Gastroesophageal sphincter (tissue), 3 donors: Measurements from ENCODE around the gene THRB.

ENCODE experiments used
- EP300 ChIP-seq: sonication (generic); formaldehyde crosslinking; IDR thresholded peaks from one replicate; pipeline ENCODE4 v1.6.1; 2017; ENCODE audit warnings: antibody characterized with exemption, mild to moderate bottlenecking
- POLR2A ChIP-seq, 2 donors: fragments of 450-650 bp; IDR thresholded peaks; one replicate each; pipeline ENCODE4 v1.6.1; 2017; ENCODE audit warnings: antibody characterized with exemption in 2 of 2, mild to moderate bottlenecking in 2 of 2, moderate library complexity in 1 of 2
- TF ChIP-seq, protein P1 (sequence below), 4 experiments: fragments of 200-600 bp in 2 of 4; fragments of 450-650 bp in 2 of 4; sonication (generic) in 1 of 4; IDR thresholded peaks; one replicate each; pipeline ENCODE4 v1.5.1; 2017 to 2019; ENCODE audit warnings: antibody characterized with exemption in 4 of 4, mild to moderate bottlenecking in 2 of 4, moderate library complexity in 2 of 4

DNA sequence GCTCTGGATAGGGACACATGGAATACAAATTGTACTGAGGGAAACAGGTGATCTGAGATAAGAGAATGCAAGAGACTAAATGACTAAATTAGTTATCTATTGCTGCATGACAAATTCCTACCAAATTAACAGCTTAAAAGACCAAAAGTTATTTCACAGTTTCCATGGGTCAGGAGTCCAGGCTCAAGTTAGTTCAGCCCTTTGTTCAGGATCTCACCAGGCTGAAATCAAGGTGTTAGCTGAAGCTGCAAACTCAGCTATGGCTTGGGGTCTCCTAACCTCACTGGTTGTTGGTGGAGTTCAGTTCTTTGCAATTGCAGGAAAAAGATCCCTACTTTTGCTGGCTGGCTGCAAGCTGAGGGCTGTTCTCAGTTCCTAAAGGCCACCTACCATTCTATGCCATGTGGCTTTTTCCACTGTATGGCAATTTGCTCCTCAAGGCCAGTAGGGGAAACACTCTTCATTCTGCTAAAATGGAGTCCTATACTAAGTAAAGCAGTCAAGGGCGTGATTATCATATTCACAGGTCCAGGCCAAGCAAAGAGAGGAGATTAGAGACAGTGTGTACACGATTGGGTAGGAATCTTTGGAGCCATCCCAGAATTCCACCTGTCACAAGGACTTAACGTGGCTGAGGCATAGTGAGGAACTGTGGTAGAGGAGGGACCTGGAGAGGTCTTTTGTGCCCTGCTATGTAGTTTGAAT, 53.7 kb downstream of the THRB start:
- TF ChIP-seq, protein P1, sequence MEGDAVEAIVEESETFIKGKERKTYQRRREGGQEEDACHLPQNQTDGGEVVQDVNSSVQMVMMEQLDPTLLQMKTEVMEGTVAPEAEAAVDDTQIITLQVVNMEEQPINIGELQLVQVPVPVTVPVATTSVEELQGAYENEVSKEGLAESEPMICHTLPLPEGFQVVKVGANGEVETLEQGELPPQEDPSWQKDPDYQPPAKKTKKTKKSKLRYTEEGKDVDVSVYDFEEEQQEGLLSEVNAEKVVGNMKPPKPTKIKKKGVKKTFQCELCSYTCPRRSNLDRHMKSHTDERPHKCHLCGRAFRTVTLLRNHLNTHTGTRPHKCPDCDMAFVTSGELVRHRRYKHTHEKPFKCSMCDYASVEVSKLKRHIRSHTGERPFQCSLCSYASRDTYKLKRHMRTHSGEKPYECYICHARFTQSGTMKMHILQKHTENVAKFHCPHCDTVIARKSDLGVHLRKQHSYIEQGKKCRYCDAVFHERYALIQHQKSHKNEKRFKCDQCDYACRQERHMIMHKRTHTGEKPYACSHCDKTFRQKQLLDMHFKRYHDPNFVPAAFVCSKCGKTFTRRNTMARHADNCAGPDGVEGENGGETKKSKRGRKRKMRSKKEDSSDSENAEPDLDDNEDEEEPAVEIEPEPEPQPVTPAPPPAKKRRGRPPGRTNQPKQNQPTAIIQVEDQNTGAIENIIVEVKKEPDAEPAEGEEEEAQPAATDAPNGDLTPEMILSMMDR (IDR thresholded peaks at IDR 0.05) = no peak
- TF ChIP-seq POLR2A (IDR thresholded peaks at IDR 0.05) = no peak
- no peak for TF ChIP-seq EP300
